Suprapubic skin (tissue), 3 donors: Measurements from ENCODE around the gene R3HDML.

ENCODE experiments used
- CTCF ChIP-seq, 2 donors: fragments of 200-600 bp in 1 of 2; fragments of 450-650 bp in 1 of 2; sonication (generic) in 1 of 2; IDR thresholded peaks; one replicate each; pipeline ENCODE4 v1.5.1; 2016 to 2019; ENCODE audit warnings: antibody characterized with exemption in 2 of 2, mild to moderate bottlenecking in 1 of 2, moderate library complexity in 1 of 2
- EP300 ChIP-seq: sonication (generic); formaldehyde crosslinking; IDR thresholded peaks from one replicate; pipeline ENCODE4 v1.6.1; 2017; ENCODE audit warnings: antibody characterized with exemption

DNA sequence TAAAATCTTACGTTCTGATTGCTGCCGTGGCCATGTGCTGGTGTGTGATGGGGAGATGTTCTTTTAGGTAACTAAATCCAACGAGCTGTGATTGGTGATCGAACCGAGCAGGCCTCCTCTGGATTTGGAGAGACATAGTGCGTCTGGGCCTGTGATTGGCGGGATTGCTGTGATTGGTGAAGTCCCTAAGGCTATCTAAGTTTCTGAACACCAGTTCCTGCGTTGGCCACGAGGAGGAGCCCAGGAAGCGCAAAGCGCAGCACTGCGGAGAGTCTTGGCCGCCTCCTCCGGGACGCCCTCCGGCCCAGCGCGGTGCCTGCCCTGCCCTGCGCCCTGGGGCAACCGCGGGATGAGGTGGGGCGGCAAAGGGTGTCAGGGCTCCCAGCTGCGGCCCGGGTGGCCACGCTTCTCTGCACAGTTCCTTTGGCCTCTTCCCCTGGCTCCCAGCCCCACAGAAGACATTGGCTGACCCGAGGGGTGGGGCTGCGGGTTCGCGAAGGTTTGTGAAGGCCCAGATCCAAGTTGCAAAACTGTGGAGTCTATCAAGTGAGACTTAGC, 51.7 kb downstream of the R3HDML start:
- TF ChIP-seq CTCF (IDR thresholded peaks at IDR 0.05) (peak; percentile 28 to 76), EP300 (no peak)
